HepG2 (cell line): ENCODE measurements around the gene KIF26B. TPM values are rescaled to one million over a fixed set of nuclear protein-coding genes. Genes with fewer than 3 reads are reported as not detected.

Source experiments
- AGO1 ChIP-seq: fragments of 200-400 bp; formaldehyde crosslinking; IDR thresholded peaks from 2 replicates; pipeline ENCODE4 v1.6.1; 2017; ENCODE audit warnings: mild to moderate bottlenecking, low read depth, low read length, moderate library complexity; ENCODE audit not compliant: poor library complexity, severe bottlenecking
- AGO2 ChIP-seq: fragments of 200-400 bp; formaldehyde crosslinking; optimal IDR thresholded peaks from 2 replicates; pipeline ENCODE3; 2017; ENCODE audit warnings: mild to moderate bottlenecking, low read depth, low read length, moderate library complexity
- AKNA ChIP-seq: sonication (generic); formaldehyde crosslinking; IDR thresholded peaks from 2 replicates; pipeline ENCODE4 v1.4.0; 2020; ENCODE audit warnings: missing genetic modification reagents, borderline replicate concordance
- FOSL2 ChIP-seq: sonication (generic); formaldehyde crosslinking; IDR thresholded peaks from 2 replicates; pipeline ENCODE4 v1.4.0; 2020; ENCODE audit warnings: missing genetic modification reagents
- GATA4 ChIP-seq: sonication (generic); IDR thresholded peaks from 2 replicates; pipeline ENCODE4 v1.6.1; 2016; ENCODE audit warnings: antibody characterized with exemption, low read depth, borderline replicate concordance
- HOXA3 ChIP-seq: sonication (generic); formaldehyde crosslinking; IDR thresholded peaks from 2 replicates; pipeline ENCODE4 v1.5.0; 2020; ENCODE audit warnings: missing genetic modification reagents
- MTF1 ChIP-seq: sonication (generic); formaldehyde crosslinking; IDR thresholded peaks from 2 replicates; pipeline ENCODE4 v1.5.0; 2020; ENCODE audit warnings: missing genetic modification reagents
- THAP7 ChIP-seq: sonication (generic); formaldehyde crosslinking; IDR thresholded peaks from 2 replicates; pipeline ENCODE4 v1.8.1; 2023; ENCODE audit warnings: mild to moderate bottlenecking, missing genetic modification reagents
- ZBTB10 ChIP-seq: sonication (generic); formaldehyde crosslinking; IDR thresholded peaks from 2 replicates; pipeline ENCODE4 v1.4.0; 2020; ENCODE audit warnings: missing genetic modification reagents, borderline replicate concordance
- ZBTB7B ChIP-seq: sonication (generic); formaldehyde crosslinking; IDR thresholded peaks from 2 replicates; pipeline ENCODE4 v1.4.0; 2020; ENCODE audit warnings: missing genetic modification reagents
- ZNF263 ChIP-seq: sonication (generic); formaldehyde crosslinking; IDR thresholded peaks from 2 replicates; pipeline ENCODE4 v1.4.0; 2020; ENCODE audit warnings: missing genetic modification reagents
- ZNF275 ChIP-seq: sonication (generic); formaldehyde crosslinking; IDR thresholded peaks from 2 replicates; pipeline ENCODE4 v1.8.0; 2022; ENCODE audit warnings: missing genetic modification reagents, mild to moderate bottlenecking, inconsistent platforms, borderline replicate concordance
- ZNF292 ChIP-seq: sonication (generic); formaldehyde crosslinking; IDR thresholded peaks from 2 replicates; pipeline ENCODE4 v1.8.1; 2022; ENCODE audit warnings: mild to moderate bottlenecking, low read depth, missing genetic modification reagents, borderline replicate concordance
- ZNF337 ChIP-seq: sonication (generic); formaldehyde crosslinking; IDR thresholded peaks from 2 replicates; pipeline ENCODE4 v1.5.1; 2020; ENCODE audit warnings: missing genetic modification reagents, low read depth, mild to moderate bottlenecking, borderline replicate concordance
- ZNF513 ChIP-seq: sonication (generic); formaldehyde crosslinking; conservative IDR thresholded peaks from 2 replicates; pipeline ENCODE4 v1.5.0; 2020; ENCODE audit warnings: missing genetic modification reagents
- ZNF543 ChIP-seq: sonication (generic); formaldehyde crosslinking; IDR thresholded peaks from 2 replicates; pipeline ENCODE4 v1.4.0; 2020; ENCODE audit warnings: mild to moderate bottlenecking, missing genetic modification reagents
- ZNF670 ChIP-seq: sonication (generic); formaldehyde crosslinking; IDR thresholded peaks from 2 replicates; pipeline ENCODE4 v1.8.0; 2022; ENCODE audit warnings: mild to moderate bottlenecking, missing genetic modification reagents, borderline replicate concordance
- polyA plus RNA-seq, 8 experiments: library from polyadenylated mRNA; depleted of rRNA in 3 of 8; stranded (reverse) in 7 of 8; unstranded in 1 of 8; fragments of >200 nt; fragmentation: Illumina TruSeq in 4 of 8; extraction: Trizol in 4 of 8; gene quantifications; 2 replicates each; pipeline versions ENCODE4 v1.2.1 to v1.2.3, GENCODE V29; 2011 to 2016; ENCODE audit warnings: low read depth in 4 of 8, missing spikeins in 1 of 8, mixed read lengths in 1 of 8; ENCODE audit not compliant: insufficient read depth in 1 of 8
- total RNA-seq, 5 experiments: library from RNA; depleted of rRNA; stranded (reverse); fragments of >200 nt; fragmentation: Illumina TruSeq; extraction: Trizol; gene quantifications; 2 replicates each; pipeline ENCODE4 v1.2.3, GENCODE V29; 2016; ENCODE audit warnings: low read depth in 1 of 5

Gene KIF26B
- total and polyA plus RNA-seq, 2 of the 13 experiments (the other 11 are each of a cell fraction or from before 2014, with no cell fraction given): 0.08 to 0.09 TPM

GRCh38 chr1:245401881-245402587 lies 247.2 kb downstream of the KIF26B start (continued):
- TF ChIP-seq ZBTB10 (CRISPR knock-in tag) (no peak), ZBTB7B (no peak), FOSL2 (CRISPR knock-in tag) (no peak), MTF1 (no peak), ZNF543 (no peak), ZNF670 (CRISPR knock-in tag) (no peak), GATA4 (no peak), ZNF513 (CRISPR knock-in tag) (no peak), AKNA (CRISPR knock-in tag) (no peak), THAP7 (CRISPR knock-in tag) (no peak), ZNF337 (CRISPR knock-in tag) (no peak), ZNF292 (CRISPR knock-in tag) (peak; percentile 47; the same call in 1 of the 2 replicates), AGO1 (no peak), AGO2 (no peak), ZNF275 (CRISPR knock-in tag) (no peak), HOXA3 (CRISPR knock-in tag) (no peak; the same call in 1 of the 2 replicates), ZNF263 (CRISPR knock-in tag) (no peak)
